ENCODE results near the gene DDX59. TPM values are rescaled to one million over a fixed set of nuclear protein-coding genes. Genes with fewer than 3 reads are reported as not detected.

The DDX59 gene
- total RNA-seq, 3 donors from 2014 or later = 23.6 to 30.1 (median 24.2) TPM

DNA sequence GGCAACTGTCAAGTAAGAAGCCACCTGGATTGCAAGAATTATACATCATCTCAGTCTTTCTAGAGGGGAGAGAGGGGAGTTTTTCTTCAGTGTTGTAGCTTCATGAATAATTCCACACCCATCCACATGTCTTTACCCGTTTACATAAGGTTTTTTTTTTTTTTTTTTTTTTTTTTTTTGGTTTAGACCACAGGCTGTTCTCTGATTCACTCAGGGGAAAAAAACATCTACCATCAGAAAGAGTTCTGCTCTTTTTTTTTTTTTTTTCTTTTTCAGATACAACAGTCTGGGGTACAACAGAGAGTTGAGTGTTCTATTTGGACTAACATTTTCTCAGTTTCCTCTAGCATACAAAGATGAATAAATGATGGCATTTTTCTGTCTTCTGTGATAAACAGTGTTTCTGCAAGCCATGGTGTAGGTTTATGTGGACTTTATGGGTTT lies 44.3 kb downstream of the DDX59 start:
- no peaks in the 10 kb centered on the region for H3K9me3 ChIP-seq
- no peak for DNase-seq (ENCODE audit: low spot score in 2 of 2)
- no peaks in the 10 kb centered on the region for H3K36me3 ChIP-seq
- H3K4me1 ChIP-seq = no peaks in the 10 kb centered on the region
- H3K4me3 ChIP-seq = no peak overlapping the region
- H3K27me3 ChIP-seq = no peaks in the 10 kb centered on the region
- intact Hi-C loops (cut with DNase I; ENCODE audit: low total_unique reads) = no loop called here
- TF ChIP-seq POLR2A (IDR thresholded peaks at IDR 0.05) = no peak
- TF ChIP-seq, protein P1, sequence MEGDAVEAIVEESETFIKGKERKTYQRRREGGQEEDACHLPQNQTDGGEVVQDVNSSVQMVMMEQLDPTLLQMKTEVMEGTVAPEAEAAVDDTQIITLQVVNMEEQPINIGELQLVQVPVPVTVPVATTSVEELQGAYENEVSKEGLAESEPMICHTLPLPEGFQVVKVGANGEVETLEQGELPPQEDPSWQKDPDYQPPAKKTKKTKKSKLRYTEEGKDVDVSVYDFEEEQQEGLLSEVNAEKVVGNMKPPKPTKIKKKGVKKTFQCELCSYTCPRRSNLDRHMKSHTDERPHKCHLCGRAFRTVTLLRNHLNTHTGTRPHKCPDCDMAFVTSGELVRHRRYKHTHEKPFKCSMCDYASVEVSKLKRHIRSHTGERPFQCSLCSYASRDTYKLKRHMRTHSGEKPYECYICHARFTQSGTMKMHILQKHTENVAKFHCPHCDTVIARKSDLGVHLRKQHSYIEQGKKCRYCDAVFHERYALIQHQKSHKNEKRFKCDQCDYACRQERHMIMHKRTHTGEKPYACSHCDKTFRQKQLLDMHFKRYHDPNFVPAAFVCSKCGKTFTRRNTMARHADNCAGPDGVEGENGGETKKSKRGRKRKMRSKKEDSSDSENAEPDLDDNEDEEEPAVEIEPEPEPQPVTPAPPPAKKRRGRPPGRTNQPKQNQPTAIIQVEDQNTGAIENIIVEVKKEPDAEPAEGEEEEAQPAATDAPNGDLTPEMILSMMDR (IDR thresholded peaks at IDR 0.05) = no peak
- TF ChIP-seq POLR2AphosphoS5 (IDR thresholded peaks at IDR 0.05) = no peak
- peak overlapping the region in 1 of 2 donors; percentile 33 for H3K27ac ChIP-seq

DNA sequence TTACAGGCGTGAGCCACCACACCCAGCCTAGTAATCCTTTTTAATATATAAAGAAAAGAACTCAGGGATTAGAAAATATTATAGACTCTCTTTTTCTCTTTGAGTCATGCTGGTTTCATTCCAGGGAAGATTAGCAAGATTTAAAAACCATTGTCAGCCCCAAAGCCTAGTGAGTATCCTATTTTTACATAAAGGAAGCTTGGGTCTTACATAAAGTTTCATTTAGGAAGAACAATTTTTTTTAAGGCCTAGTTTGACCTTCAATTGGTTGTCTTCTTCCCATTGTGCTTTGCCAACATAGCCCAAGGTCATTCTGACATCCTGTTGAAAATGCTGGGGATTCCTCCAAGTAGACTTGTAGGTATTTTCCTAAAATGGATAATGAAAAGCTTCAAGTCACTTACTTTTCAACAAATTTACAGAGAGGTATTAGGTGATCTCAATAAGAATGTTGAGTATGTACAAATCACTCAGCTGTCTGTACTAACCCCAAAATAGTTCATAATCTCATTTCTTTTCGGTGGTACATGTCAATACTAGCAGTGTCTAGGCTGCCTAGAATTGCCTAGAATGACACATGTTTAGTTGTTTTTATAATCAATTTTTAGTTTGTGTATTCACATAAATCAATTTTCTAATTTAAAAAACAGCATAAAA lies 44.9 kb downstream of the DDX59 start:
- Histone ChIP-seq H3K4me3 (no peak overlapping the region), H3K27me3 (no peaks in the 10 kb centered on the region), H3K9me3 (no peaks in the 10 kb centered on the region), H3K36me3 (no peaks in the 10 kb centered on the region), H3K27ac (peak overlapping the region in 1 of 2 donors; percentile 29), H3K4me1 (no peaks in the 10 kb centered on the region)
- no peak for TF ChIP-seq POLR2AphosphoS5 (IDR thresholded peaks at IDR 0.05)
- intact Hi-C loops (cut with DNase I; ENCODE audit: low total_unique reads) = no loop called here
- DNase-seq (ENCODE audit: low spot score in 2 of 2) = peak in 1 of 2 donors; percentile 42

DNA sequence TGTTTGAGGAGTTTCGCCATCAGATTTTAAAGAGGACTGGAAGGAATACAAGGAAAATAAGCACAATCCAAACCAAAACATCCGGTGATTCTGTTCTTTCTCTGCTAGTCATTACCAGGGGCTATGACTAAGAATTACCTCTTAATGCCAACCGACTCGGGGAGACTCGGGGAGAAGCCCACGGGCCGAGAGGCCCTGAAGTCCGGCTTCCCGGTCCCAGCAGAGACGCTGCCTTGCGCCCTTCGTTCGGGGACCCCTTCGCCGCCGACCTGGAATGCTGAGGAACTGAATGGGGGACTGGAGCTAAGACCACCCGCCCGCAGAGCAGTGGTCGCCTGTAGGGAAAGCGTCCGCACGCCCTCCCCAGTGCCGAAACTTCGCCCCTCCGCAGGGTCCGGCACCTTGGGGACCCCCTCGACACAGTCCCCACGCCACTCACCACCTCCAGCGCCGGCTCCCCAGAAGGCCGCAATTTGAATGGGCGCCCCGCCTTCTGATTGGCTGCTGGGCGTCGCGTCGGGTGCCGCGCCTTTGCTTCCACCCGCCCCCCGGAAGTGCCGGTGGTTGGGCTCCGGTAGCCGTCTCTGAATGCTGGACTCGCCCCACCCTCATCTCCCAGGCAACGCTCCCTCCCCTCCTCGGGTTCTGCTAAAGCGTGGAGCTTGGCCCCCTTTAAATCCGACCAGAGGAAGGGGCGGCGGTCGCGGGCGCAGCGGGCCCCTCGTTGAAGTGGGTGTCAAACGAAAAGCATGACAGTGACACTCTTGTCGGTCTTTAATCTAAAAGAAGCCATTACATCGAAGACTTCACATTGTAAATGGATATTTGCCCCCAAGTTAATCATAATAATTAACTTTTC lies 49.2 kb downstream of the DDX59 start, which contains the start of gene KIF14:
TSS of gene KIF14 (minus strand) at position 479 of the 859 bp plus-strand sequence. CDS start 2,028 bp downstream, outside the sequence.
- H3K27me3 ChIP-seq = no peaks in the 10 kb centered on the region

DNA sequence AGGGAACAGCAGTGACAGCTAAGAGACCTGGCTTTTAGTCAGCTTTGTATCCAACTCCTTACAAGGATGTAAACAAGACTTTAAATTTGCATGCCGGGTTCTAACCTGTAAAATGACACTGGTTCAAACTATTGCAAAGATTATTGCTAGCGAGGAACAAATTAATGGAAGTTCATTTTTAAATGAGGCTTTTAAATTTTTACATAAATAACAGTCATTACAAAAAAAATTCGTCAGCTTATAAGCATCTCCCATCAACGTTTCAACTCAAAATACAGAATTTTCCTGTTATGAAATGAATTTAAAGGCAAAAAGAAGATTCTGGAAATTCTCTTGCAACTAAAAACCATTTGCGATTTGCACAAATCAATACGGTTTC lies 49.8 kb downstream of the DDX59 start:
- intact Hi-C loops (cut with DNase I; ENCODE audit: low total_unique reads) = no loop called here
- H3K36me3 ChIP-seq = no peaks in the 10 kb centered on the region
- H3K4me3 ChIP-seq = peak overlapping the region; percentile 49 to 72 (median 57)
- no peaks in the 10 kb centered on the region for H3K27me3 ChIP-seq
- H3K9me3 ChIP-seq = no peaks in the 10 kb centered on the region
- no peak for TF ChIP-seq POLR2AphosphoS5 (IDR thresholded peaks at IDR 0.05)
- TF ChIP-seq, protein P1 (IDR thresholded peaks at IDR 0.05) = no peak
- DNase-seq (ENCODE audit: low spot score in 2 of 2) = no peak
- H3K27ac ChIP-seq = no peak overlapping the region
- H3K4me1 ChIP-seq = no peaks in the 10 kb centered on the region

More for the DNA sequence above, 49.2 kb downstream of the DDX59 start, which contains the start of gene KIF14:
- no peaks in the 10 kb centered on the region for H3K4me1 ChIP-seq
- TF ChIP-seq POLR2AphosphoS5 (IDR thresholded peaks at IDR 0.05) (peak in 1 of 3 donors; percentile 18), POLR2A (IDR thresholded peaks at IDR 0.05) (no peak)
- TF ChIP-seq, protein P1 (IDR thresholded peaks at IDR 0.05) = no peak
- peak; percentile 88 to 89 for DNase-seq (ENCODE audit: low spot score in 2 of 2)
- no peaks in the 10 kb centered on the region for H3K9me3 ChIP-seq
- H3K27ac ChIP-seq = peak within 1 kb of the TSS in 1 of 2 donors; percentile 9
- intact Hi-C loops (cut with DNase I; ENCODE audit: low total_unique reads) = no loop called here
- H3K4me3 ChIP-seq = peak within 1 kb of the TSS; percentile 49 to 72 (median 57)
- no peaks in the 10 kb centered on the region for H3K36me3 ChIP-seq

DNA sequence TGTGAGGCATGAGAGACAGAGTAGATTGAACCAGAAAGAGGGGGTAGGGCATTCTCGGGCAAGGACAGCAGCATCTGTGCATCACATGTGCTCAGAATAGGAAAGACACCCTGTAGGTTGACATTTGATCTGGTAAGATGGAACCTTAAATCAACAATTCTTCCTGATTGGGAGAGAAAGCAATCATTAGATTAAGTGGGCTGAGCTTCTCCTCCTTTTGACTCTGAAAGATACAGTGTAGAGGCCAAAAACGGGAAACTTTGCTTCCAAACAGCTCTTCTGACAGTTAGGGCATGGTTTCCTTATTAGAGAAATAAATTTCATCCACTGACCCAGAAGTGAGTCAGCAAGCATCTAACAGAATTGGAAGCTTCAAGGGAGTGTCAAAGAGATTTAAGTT lies 58.9 kb downstream of the DDX59 start:
- Histone ChIP-seq H3K4me1 (no peaks in the 10 kb centered on the region), H3K4me3 (no peak overlapping the region), H3K27ac (no peak overlapping the region), H3K27me3 (no peaks in the 10 kb centered on the region), H3K9me3 (no peaks in the 10 kb centered on the region), H3K36me3 (no peaks in the 10 kb centered on the region)
- no peak for DNase-seq (ENCODE audit: low spot score in 2 of 2)
- TF ChIP-seq POLR2AphosphoS5 (IDR thresholded peaks at IDR 0.05) (no peak), POLR2A (IDR thresholded peaks at IDR 0.05) (no peak)
- TF ChIP-seq, protein P1 (IDR thresholded peaks at IDR 0.05) = no peak
- intact Hi-C loops (cut with DNase I; ENCODE audit: low total_unique reads) = no loop called here
